ENCODE measurements around the gene SMIM31. TPM values are rescaled to one million over a fixed set of nuclear protein-coding genes. Genes with fewer than 3 reads are reported as not detected.

SMIM31 gene
- total RNA-seq, 8 experiments from 2014 or later: 0.05 to 0.28 (median 0.13) TPM; not detected in 3

DNA sequence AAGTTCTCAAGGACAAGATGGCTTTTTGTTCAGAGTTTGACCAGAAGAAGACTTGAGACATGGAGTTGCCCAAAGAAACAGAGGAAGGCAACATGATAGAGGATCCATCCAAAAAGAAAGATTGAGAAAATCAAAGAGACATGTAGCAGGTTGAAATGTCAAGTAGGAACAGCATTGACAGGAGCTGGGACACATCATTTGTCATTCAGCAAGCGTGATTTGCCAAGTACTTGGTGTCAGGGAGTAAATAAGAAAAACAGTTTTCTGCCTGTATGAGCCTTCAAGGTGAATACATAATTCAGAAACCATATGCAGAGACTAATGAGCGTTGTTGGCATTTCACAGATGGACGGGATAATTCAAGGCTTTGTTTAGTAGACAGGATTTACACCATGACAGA lies 11.2 kb downstream of the SMIM31 start:
- Histone ChIP-seq H3K4me3 (no peak overlapping the region), H3K4me1 (replicated peaks in 1 of 2) (peaks cover 6 to 11% of the 10 kb centered on the region in 2 donors), H3K27ac (no peak overlapping the region)
- WGBS, 10 experiments: 16 to 100% (median 91%) methylated on average over 1 to 3 of the region's 3 CpGs
- in situ Hi-C loops (cut with MboI; ENCODE audit: low pct_unique_long_range_greater_than_20kb in 2 of 9, low sequenced_read_pairs in 9 of 9, unreplicated experiment in 9 of 9): no loop called here
- no peak for ATAC-seq (replicated peaks in 6 of 8)

DNA sequence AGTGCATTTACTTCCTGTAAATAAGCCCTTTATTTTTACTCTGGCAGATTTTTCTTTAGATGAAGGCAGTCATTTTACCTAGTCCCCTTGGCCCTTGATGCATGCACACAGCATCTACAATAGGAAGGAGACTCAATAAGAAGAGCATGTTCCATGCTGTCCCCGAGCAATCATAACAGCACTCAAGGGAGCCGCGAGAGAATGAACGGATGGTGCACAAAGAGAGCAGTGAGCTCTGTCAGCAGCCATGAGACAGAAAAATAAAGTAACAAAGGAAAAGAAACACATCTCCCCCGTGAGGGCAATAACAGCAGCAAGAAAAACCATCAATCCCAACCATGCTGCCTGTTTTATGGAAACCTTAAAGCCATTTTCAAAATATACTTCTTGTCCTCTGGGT lies 11.9 kb downstream of the SMIM31 start:
- WGBS, 10 experiments: 20 to 61% (median 48%) methylated on average over 1 to 5 of the region's 5 CpGs; no CpG with 5 or more reads in 3 of the 10 experiments
- in situ Hi-C loops (cut with MboI; ENCODE audit: low pct_unique_long_range_greater_than_20kb in 2 of 9, low sequenced_read_pairs in 9 of 9, unreplicated experiment in 9 of 9): no loop called here
- H3K27ac ChIP-seq: peak overlapping the region in 1 of 2 donors; percentile 42
- H3K4me3 ChIP-seq: no peak overlapping the region
- peaks cover 6 to 11% of the 10 kb centered on the region in 2 donors for H3K4me1 ChIP-seq (replicated peaks in 1 of 2)
- ATAC-seq (replicated peaks in 6 of 8): peak in 5 of 8 experiments; percentile 56 to 90 (median 66)

DNA sequence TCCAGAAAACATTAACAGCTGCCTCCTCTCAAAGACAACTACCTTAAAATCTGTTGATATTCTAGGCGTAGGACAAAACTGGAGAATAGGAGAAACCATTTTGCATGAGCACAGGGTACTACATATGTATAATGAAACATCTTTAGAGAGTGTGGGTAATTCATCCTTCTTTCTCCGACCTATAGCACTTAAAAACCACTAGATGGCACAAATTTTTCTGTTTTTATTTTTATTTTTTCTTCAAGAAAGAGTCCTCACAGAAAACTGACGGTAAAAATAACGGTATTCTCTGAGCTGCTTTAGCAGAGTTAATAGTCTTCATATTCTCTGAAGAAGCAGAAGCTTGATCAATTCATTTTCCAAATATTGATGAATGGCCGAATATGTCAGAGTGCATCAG lies 14.6 kb downstream of the SMIM31 start:
- peak in 3 of 8 experiments; percentile 56 to 73 (median 63) for ATAC-seq (replicated peaks in 6 of 8)
- in situ Hi-C loops (cut with MboI; ENCODE audit: low pct_unique_long_range_greater_than_20kb in 2 of 9, low sequenced_read_pairs in 9 of 9, unreplicated experiment in 9 of 9): no loop called here
- H3K4me3 ChIP-seq: no peak overlapping the region
- no peak overlapping the region for H3K27ac ChIP-seq
- H3K4me1 ChIP-seq (replicated peaks in 1 of 2): peaks cover 6 to 11% of the 10 kb centered on the region in 2 donors
- WGBS, 10 experiments: 0 to 70% (median 53%) methylated on average over 2 to 5 of the region's 5 CpGs

DNA sequence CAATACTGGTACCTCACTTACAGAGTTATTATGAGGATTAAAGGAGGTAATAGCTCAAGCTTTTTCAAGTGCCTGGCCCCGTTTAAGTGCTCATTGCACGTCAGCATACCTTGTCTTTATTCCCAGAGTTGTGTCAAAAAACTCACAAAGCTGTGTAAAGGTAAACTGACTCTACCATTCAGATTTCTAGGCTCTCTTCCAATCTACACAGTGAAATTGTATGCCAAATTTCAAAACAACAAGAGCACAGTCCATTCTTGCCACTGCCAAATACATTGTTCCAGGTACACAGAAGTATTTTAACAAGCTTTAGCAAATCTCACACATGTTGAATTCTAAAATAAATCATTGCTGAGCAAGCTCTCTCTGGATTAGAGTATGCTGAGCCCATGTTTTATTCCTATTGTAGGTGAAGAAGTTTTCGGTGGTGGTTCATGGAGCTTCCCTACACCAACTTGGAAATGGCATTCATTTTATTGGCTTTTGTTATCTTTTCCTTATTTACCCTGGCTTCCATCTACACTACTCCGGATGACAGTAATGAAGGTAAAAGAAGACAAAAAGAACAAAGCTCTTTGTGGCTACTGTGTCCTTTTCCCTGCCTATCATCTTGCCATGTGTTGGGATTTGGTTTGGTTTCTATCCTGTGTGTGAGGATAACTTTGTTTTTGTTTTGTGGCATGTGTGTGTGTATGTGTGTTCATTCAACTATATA lies 16.2 kb downstream of the SMIM31 start:
- peaks cover 6 to 8% of the 10 kb centered on the region in 2 donors for H3K4me1 ChIP-seq (replicated peaks in 1 of 2)
- in situ Hi-C loops (cut with MboI; ENCODE audit: low pct_unique_long_range_greater_than_20kb in 2 of 9, low sequenced_read_pairs in 9 of 9, unreplicated experiment in 9 of 9): no loop called here
- no peak overlapping the region for H3K27ac ChIP-seq
- ATAC-seq (replicated peaks in 6 of 8): peak in 1 of 8 experiments; percentile 18
- no peak overlapping the region for H3K4me3 ChIP-seq
- 17 to 100% (median 80%) methylated on average over 1 to 4 of the region's 4 CpGs; no CpG with 5 or more reads in 1 of the 10 experiments for WGBS, 10 experiments

DNA sequence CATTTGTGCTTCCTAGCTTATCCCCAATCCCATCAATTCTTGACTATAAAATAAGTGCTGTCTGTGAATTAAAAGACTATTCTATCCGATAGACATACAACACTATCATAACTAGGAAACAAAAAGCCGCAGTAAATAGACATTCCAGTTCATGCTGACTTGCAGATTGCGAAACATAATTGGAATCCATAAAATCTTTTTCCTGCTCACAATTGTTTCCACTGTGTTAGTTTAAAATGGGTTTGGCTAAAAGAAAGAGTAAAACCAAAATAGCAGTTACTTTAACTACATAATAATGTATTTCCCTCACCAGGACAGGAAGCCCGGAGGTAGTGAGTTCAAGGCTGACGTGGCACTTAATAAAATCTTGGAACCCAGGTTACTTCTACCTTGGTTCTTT lies 17.2 kb downstream of the SMIM31 start:
- ATAC-seq (replicated peaks in 6 of 8): peak in 1 of 8 experiments; percentile 36
- H3K4me3 ChIP-seq: no peak overlapping the region
- 11 to 100% (median 42%) methylated on average over 1 to 5 of the region's 5 CpGs; no CpG with 5 or more reads in 1 of the 10 experiments for WGBS, 10 experiments
- in situ Hi-C loops (cut with MboI; ENCODE audit: low pct_unique_long_range_greater_than_20kb in 2 of 9, low sequenced_read_pairs in 9 of 9, unreplicated experiment in 9 of 9): no loop called here
- H3K4me1 ChIP-seq (replicated peaks in 1 of 2): peaks cover 0 to 2% of the 10 kb centered on the region in 2 donors
- H3K27ac ChIP-seq: no peak overlapping the region

DNA sequence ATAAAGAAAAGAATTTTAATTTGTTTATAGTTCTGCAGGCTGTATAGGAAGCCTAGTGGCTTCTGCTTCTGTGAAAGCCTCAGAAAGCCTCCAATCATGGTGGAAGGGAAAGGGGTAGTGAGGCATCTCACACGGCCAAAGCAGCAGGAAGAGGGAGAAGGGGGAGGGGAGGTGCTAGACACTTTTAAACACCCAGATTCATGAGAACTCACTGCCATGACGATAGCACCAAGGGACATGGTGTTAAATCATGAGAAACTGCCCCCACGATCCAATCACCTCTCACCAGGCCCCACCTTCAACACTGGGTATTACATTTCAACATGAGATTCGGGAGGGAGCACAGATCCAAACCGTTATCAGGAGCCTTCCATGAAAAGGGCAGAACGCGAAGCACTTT lies 18.1 kb downstream of the SMIM31 start:
- no peak overlapping the region for H3K4me3 ChIP-seq
- no peaks in the 10 kb centered on the region for H3K4me1 ChIP-seq (replicated peaks in 1 of 2)
- 42 to 100% (median 83%) methylated on average over 2 to 5 of the region's 7 CpGs; no CpG with 5 or more reads in 3 of the 10 experiments for WGBS, 10 experiments
- H3K27ac ChIP-seq: no peak overlapping the region
- ATAC-seq (replicated peaks in 6 of 8): no peak
- in situ Hi-C loops (cut with MboI; ENCODE audit: low pct_unique_long_range_greater_than_20kb in 2 of 9, low sequenced_read_pairs in 9 of 9, unreplicated experiment in 9 of 9): no loop called here

DNA sequence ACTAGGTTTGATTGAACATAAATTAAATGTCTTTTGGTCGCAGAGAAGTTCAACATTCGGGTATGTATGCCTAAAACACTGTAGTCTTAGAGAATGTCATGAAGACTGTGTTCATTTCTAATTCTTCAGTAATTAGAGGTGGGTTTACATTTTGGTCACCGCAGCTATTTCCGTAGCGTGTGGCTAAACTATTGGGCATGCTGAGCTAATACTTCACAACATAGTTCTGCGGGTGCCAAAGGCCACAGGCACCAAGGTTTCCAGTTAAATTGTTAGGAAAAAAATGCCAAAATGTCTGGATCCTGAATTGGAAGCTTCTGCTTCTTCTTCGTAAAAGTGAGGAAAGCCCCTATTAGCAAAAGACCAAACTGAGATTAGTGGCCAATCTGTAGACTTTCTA lies 25.1 kb downstream of the SMIM31 start:
- no peak for ATAC-seq (replicated peaks in 6 of 8)
- no peak overlapping the region for H3K27ac ChIP-seq
- peaks cover 0 to 2% of the 10 kb centered on the region in 2 donors for H3K4me1 ChIP-seq (replicated peaks in 1 of 2)
- 5 to 96% (median 87%) methylated on average over 3 to 7 of the region's 7 CpGs; no CpG with 5 or more reads in 1 of the 10 experiments for WGBS, 10 experiments
- in situ Hi-C loops (cut with MboI; ENCODE audit: low pct_unique_long_range_greater_than_20kb in 2 of 9, low sequenced_read_pairs in 9 of 9, unreplicated experiment in 9 of 9): loop anchor here in 5 of 9 experiments (25.0 kb wide), 3 partner anchors 108 to 308 kb away; partner anchors contain the start of genes APELA (in 2 of the 5) and TRIM75 (in 2 of the 5)
- no peak overlapping the region for H3K4me3 ChIP-seq

DNA sequence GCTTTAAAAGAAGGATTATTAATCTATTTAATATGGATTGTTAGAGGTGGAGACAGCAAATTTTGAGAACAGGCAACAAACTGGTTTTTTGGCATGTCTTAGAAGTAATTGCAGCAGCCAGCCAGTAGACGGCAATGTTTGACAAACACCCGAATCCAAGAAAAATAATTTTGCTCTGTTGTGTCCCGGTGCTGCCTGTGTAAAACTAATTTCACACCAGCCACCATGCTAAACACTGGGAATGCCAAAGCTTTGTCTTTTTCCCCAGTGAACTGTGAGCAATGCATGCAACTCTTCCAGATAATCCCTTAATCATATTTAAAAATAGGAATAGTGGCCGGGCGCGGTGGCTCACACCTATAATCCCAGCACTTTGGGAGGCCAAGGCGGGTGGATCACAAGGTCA lies 25.9 kb downstream of the SMIM31 start:
- peak in 3 of 8 experiments; percentile 27 to 54 (median 28) for ATAC-seq (replicated peaks in 6 of 8)
- Histone ChIP-seq H3K4me3 (no peak overlapping the region), H3K4me1 (replicated peaks in 1 of 2) (peaks cover 0 to 4% of the 10 kb centered on the region in 2 donors), H3K27ac (no peak overlapping the region)
- 0 to 68% (median 10%) methylated on average over 1 to 6 of the region's 7 CpGs; no CpG with 5 or more reads in 3 of the 10 experiments for WGBS, 10 experiments
- in situ Hi-C loops (cut with MboI; ENCODE audit: low pct_unique_long_range_greater_than_20kb in 2 of 9, low sequenced_read_pairs in 9 of 9, unreplicated experiment in 9 of 9): loop anchor here in 5 of 9 experiments (25.0 kb wide), 3 partner anchors 107 to 307 kb away; partner anchors contain the start of genes APELA (in 2 of the 5) and TRIM75 (in 2 of the 5)

DNA sequence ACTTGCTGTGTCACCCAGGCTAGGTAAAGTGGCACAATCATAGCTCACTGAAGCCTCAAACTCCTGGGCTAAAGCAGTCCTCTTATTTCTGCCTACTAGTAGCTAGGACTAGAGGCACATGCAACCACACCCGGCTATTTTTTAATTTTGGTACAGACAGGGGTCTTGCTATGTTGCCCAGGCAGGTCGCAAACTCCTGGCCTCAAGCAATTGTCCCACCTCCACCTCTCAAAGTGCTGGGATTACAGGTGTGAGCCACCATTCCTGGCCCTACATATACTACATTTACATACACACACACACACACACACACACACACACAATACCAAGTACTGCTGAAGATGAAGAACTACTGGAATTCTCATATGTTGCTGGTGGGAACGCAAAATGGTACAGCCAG lies 26.9 kb downstream of the SMIM31 start:
- H3K4me3 ChIP-seq: no peak overlapping the region
- 40 to 100% (median 90%) methylated on average over 1 to 3 of the region's 3 CpGs; no CpG with 5 or more reads in 3 of the 10 experiments for WGBS, 10 experiments
- H3K4me1 ChIP-seq (replicated peaks in 1 of 2): peaks cover 0 to 4% of the 10 kb centered on the region in 2 donors
- ATAC-seq (replicated peaks in 6 of 8): no peak
- H3K27ac ChIP-seq: no peak overlapping the region
- in situ Hi-C loops (cut with MboI; ENCODE audit: low pct_unique_long_range_greater_than_20kb in 2 of 9, low sequenced_read_pairs in 9 of 9, unreplicated experiment in 9 of 9): loop anchor here in 5 of 9 experiments (25.0 kb wide), 3 partner anchors 106 to 306 kb away; partner anchors contain the start of genes APELA (in 2 of the 5) and TRIM75 (in 2 of the 5)

DNA sequence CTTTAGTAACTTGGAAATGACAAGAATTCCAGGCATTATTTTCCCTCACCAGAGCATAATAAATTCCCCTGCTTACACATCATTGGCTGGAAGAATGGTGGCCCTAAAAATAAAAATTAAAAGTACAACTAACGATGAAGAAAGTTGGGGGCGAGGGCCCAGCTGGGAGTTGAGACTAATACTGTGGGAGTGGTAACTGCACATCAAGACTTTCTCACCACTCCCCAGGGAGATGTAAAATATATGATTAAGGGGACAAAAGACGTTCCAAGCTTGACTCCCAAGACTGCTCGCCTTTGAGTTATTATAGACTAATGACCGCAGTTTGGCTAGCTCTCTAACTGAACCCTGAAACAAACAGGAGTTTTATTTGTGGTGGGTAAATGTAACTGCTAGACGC lies 30.0 kb downstream of the SMIM31 start:
- Histone ChIP-seq H3K4me3 (no peak overlapping the region), H3K27ac (no peak overlapping the region), H3K4me1 (replicated peaks in 1 of 2) (peaks cover 0 to 4% of the 10 kb centered on the region in 2 donors)
- 12 to 81% (median 54%) methylated on average over 1 to 6 of the region's 6 CpGs for WGBS, 10 experiments
- in situ Hi-C loops (cut with MboI; ENCODE audit: low pct_unique_long_range_greater_than_20kb in 2 of 9, low sequenced_read_pairs in 9 of 9, unreplicated experiment in 9 of 9): loop anchor here in 5 of 9 experiments (25.0 kb wide), 3 partner anchors 103 to 303 kb away; partner anchors contain the start of genes APELA (in 2 of the 5) and TRIM75 (in 2 of the 5)
- ATAC-seq (replicated peaks in 6 of 8): no peak

DNA sequence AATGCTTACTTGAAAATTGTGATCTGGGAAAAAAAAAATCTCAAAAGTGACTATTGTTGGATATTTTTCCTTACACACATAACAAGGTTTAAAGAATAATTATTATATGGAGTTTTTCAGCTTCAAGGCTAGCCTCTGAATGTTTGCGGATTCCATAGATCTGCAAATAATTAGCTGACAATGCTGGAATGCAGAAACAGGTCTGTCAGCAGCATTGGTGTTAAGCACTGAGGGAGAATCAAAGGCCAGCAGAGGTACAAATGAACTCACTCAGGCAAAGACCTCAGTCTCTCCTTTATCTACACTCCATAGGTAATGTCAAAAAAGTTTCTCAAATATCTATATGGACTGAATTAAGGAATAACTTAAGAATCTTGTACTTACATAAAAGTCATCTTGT lies 35.1 kb downstream of the SMIM31 start:
- H3K4me3 ChIP-seq: no peak overlapping the region
- peak in 1 of 8 experiments; percentile 18 for ATAC-seq (replicated peaks in 6 of 8)
- no peak overlapping the region for H3K27ac ChIP-seq
- 20 to 88% (median 60%) methylated on average over 1 of the region's 1 CpG; no CpG with 5 or more reads in 1 of the 10 experiments for WGBS, 10 experiments
- H3K4me1 ChIP-seq (replicated peaks in 1 of 2): peaks cover 3% of the 10 kb centered on the region in 2 donors
- in situ Hi-C loops (cut with MboI; ENCODE audit: low pct_unique_long_range_greater_than_20kb in 2 of 9, low sequenced_read_pairs in 9 of 9, unreplicated experiment in 9 of 9): loop anchor here in 5 of 9 experiments (25.0 kb wide), 3 partner anchors 98 to 298 kb away; partner anchors contain the start of genes APELA (in 2 of the 5) and TRIM75 (in 2 of the 5)

DNA sequence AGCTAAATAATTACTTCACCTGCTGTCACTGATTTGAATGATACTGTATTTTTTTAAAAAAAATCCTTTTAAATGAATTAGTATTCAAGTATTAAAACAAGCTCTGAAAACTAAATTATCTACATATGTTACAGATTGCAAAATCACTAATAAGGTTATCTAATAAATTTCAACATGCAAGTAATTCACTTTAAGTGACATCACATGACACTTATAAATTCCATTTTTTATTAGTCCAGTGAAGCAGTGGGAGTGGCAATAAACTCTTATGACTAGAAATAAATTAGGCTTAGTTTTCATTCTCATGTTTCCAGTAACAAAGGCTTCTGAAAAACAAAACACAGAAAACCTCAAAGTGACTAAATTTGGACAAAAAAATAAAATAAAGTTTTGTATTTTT lies 36.3 kb downstream of the SMIM31 start:
- Histone ChIP-seq H3K4me3 (no peak overlapping the region), H3K4me1 (replicated peaks in 1 of 2) (peaks cover 0 to 3% of the 10 kb centered on the region in 2 donors), H3K27ac (no peak overlapping the region)
- in situ Hi-C loops (cut with MboI; ENCODE audit: low pct_unique_long_range_greater_than_20kb in 2 of 9, low sequenced_read_pairs in 9 of 9, unreplicated experiment in 9 of 9): loop anchor here in 5 of 9 experiments (25.0 kb wide), 3 partner anchors 97 to 297 kb away; partner anchors contain the start of genes APELA (in 2 of the 5) and TRIM75 (in 2 of the 5)
- no peak for ATAC-seq (replicated peaks in 6 of 8)

DNA sequence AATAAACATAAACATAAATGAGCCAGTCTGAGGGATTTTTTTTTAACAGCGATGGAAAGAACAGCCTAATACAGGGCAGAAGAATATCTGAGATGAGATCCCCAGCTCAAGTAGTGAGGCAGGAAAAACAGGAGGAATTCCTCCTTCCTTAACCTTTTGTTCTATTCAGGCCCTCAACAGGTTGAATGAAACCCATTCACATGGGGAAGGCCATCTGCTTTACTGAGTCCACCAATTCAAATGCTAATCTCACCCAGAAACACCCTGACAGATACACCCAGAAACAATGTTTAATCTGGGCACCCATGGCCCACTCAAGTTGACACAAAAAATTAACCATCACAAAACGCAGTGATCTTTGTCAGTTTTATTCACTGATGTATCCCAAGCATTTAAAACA lies 45.5 kb downstream of the SMIM31 start:
- 0 to 33% (median 7%) methylated on average over 1 to 2 of the region's 2 CpGs for WGBS, 10 experiments
- in situ Hi-C loops (cut with MboI; ENCODE audit: low pct_unique_long_range_greater_than_20kb in 2 of 9, low sequenced_read_pairs in 9 of 9, unreplicated experiment in 9 of 9): loop anchor here in 5 of 9 experiments (25.0 kb wide), 3 partner anchors 88 to 288 kb away; partner anchors contain the start of genes APELA (in 2 of the 5) and TRIM75 (in 2 of the 5)
- peak in 4 of 8 experiments; percentile 19 to 77 (median 58) for ATAC-seq (replicated peaks in 6 of 8)
- Histone ChIP-seq H3K4me1 (replicated peaks in 1 of 2) (peaks cover 7 to 10% of the 10 kb centered on the region in 2 donors), H3K4me3 (no peak overlapping the region), H3K27ac (no peak overlapping the region)

All from motor neuron (in vitro differentiated cells).